NCI-H1436 (cell line): ENCODE data around the gene EIF1B.
A peak's percentile ranks its signal among the peaks of the same experiment; 100 is the strongest.

ENCODE experiments used
- DNase-seq: peaks from one replicate; lab custom pipeline; 2025; lab: John Stamatoyannopoulos, UW

Gene EIF1B

GRCh38 chr3:40308725-40309417 is 636 bp upstream of the EIF1B start:
- no peak for DNase-seq

DNA sequence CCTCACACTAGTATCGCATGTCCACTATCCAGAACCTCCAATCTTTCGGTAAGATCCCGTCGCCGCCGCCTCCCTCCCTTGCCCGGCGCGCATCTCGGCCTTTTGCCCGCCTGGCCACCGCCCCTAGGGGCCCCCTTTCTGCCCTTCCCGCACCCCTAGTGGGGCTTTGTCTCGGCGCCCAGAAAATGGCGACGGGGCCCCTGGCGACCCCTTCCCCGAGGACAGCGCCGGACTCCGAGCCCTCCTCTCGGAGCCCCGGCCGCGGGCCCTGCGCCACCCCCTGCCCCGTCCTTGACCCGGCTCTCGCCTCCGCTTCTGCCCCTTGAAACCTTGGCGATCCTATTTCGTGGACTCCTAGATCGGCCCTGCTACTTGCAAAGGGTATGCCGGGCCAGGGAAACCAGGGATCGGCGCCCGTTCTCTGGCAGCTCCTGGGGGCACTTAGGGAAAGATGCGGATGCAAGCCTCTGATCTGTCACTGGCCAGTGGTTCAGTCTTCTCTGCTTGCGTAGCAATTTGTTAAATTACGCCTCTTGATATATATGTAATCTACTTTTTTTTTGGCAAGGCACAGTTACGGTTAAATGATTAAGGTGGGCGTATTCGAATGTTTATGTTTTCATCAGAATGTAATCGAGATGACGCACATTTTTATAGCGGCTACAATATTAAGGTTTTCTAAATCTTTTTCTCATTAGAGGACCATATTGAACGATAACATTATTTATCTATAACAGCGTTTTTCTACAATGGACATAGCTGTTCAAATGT is 603 bp downstream of the EIF1B start:
- DNase-seq: no peak

DNA sequence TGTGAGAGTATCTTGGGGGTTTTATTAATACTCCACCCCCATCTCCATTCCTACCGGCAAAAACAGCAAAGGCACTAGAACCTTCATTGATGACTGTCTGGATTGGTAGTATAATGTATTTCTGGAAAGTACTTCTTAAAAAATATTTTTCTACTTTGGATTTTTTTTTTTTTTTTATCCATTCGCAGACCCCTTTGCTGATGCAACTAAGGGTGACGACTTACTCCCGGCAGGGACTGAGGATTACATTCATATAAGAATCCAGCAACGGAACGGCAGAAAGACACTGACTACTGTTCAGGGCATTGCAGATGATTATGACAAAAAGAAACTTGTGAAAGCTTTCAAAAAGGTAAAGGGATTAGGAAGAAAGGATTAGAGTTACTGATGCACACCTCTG is 1.2 kb downstream of the EIF1B start:
- DNase-seq: no peak

- no peak for DNase-seq
Measured at GRCh38 chr3:40312661-40313226, 3.2 kb downstream of the EIF1B start.

DNA sequence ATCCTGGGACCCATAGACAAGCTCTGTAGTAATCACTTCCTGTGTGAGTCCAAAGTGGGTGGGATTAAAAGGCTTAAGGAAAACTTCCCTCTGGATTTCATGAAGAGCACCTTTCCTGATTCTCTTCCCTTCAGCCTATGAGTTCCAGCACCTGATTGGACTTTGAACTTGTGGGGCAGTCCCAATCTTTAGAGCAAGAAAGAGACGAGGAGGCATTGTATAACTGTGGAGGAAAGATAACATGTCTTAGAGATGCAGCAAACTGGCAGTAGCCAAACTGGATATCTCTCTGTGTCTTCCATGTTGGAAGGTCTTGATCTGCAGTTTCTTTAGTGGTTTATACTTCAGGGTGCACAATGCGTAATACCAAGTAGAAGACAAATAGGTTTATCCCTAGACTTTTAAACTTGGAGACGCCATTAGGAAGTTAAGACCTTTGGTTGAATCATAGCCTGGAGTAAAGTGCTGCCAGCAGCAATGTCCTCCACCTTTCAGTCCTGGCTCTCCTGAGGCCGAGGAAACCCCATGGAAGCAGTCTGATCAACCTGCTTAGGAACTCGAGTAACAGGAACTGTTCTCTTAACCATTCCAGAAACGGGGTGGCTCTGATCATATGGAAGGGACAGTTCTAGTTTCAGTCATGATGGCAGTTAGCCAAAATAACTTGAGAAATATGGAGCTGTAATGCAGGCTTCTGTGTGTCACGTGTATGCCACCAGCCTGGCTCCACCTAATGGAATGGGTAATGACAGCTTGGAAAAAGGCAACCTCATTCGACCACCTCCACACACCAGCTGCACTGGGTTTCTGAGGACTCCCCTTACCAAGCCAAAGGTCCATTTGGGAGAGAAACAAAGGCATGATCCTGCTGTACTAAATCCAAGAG is 4.7 kb downstream of the EIF1B start:
- DNase-seq: no peak

GRCh38 chr3:40317061-40317855 is 7.8 kb downstream of the EIF1B start:
- peak; percentile 41 for DNase-seq

GRCh38 chr3:40321818-40322217 is 12.3 kb downstream of the EIF1B start:
- DNase-seq: no peak

DNA sequence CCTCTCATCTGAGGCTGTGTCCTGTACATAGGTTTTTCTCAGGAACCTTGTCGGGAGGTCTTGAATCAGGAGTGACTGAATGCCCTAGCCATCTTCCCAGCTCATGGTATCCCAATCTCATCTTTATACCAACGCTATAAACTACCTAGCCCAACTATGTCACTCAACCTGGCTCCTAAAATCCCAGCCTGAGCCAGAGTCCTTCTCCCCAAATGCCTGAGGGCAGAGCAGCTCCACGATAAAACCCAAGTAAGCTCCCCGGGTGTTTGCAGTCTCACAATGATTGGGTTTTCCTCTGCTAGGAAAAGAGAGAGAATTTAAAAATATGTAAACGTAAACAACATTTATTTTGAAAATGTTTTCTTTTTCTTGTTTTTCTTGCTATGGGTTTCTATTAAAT is 14.4 kb downstream of the EIF1B start:
- DNase-seq: no peak

DNA sequence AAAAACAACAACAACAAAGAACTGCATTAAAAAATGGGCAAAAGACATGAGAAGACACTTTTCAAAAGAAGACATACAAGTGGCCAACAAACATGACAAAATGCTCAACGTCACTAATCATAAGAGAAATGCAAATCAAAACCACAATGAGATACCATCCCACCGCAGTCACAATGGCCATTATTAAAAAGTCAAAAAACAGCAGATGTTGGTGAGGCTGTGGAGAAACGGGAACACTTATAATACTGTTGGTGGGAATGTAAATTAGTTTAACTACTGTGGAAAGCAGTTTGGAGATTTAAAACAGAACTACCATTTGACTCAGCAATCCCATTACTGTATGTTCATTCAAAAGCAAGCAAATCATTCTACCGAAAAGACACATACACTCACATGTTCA is 15.1 kb downstream of the EIF1B start:
- no peak for DNase-seq

- no peak for DNase-seq
Measured at GRCh38 chr3:40325465-40325864, 16.0 kb downstream of the EIF1B start.

DNA sequence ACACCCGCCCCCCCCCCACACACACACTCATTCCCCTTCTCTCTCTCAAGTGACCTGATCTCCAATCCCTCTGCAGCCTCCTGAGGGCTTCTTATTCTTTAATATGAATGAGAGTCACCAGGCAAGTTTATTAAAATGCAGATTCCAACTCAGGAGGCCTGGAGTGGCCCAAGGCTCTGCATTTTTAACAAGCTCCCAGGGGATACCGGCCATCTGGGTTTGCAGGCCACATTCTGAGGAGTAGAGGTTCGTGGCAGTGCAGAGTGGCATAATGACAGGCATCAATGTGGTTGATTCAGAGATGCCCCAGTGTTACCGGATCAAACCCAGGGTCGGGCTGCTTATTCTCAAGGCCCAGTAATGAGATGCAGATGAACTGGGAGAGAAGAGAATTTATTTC is 18.9 kb downstream of the EIF1B start:
- DNase-seq: no peak

- no peak for DNase-seq
Measured at GRCh38 chr3:40329071-40329470, 19.6 kb downstream of the EIF1B start.

DNA sequence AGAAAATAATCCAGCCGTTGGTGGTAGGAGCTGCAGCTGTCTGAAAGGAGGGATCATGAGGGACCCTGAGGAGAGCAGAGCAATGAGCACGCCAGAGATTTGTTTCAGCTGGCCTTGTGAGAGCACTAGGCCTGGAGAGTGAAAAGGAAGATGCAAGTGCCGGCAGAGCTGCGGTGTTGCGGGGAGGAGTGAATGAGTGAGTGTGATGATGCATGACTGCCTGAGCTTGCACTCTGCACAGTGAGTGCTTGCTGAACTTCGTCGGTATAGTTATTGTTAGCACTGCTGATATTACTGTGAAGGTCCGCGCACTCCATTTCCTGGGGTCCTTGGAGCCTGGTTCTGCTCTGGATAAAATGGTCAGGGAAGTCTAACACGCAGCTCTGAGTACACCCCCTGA is 23.2 kb downstream of the EIF1B start:
- DNase-seq: no peak

GRCh38 chr3:40333416-40333815 is 23.9 kb downstream of the EIF1B start:
- DNase-seq: no peak

GRCh38 chr3:40333852-40334251 is 24.3 kb downstream of the EIF1B start:
- no peak for DNase-seq

- no peak for DNase-seq
Measured at GRCh38 chr3:40336101-40336500, 26.6 kb downstream of the EIF1B start.

DNA sequence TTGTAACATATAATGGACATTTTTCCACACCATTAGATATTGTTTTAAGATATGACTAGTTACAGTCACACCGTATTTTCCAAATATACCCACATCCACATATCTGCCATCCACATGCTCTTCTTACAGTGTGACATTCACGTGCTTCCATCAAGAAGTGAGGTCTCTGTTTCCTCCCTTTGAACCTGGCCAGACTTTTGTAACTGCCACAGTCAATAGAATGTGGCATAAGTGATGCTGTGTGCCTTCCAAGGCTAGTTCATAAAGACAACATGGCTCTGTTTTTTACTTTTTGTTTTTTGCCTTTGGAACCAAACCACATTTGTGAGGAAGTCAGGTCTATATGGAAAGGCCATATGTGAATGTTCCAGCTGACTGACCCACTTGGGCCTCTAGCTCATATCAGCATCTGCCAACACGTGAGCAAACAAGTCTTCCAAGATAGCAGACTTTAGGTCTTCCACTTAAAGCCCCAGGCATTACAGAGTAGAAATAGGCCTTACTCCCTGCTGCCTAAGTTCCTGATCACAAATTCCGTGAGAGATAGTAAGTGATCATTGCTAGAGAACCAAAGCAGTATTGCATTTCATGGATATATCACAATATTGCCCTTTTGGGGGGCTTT is 27.1 kb downstream of the EIF1B start:
- DNase-seq: no peak

GRCh38 chr3:40337136-40338108 is 27.9 kb downstream of the EIF1B start:
- no peak for DNase-seq

DNA sequence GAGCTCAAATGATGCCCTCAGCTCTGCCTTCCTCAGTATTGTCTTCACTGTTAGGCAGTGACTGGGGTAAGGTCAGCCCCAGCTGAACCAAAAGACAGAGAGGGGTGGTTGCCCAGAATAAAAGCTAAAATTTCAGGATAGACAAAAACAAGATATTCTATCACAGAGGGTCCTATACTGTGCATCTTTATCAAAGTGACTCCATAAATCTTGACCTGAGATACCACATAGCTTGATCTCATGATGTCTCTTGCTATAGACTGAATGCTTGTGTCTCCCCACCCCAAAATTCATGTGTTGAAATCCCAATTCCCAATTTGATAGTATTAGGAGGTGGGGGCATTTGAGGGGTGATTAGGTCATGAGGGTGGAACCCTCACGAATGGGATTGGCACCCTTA is 30.4 kb downstream of the EIF1B start:
- no peak for DNase-seq
